ENCODE data around the gene FYN.

Gene FYN

DNA sequence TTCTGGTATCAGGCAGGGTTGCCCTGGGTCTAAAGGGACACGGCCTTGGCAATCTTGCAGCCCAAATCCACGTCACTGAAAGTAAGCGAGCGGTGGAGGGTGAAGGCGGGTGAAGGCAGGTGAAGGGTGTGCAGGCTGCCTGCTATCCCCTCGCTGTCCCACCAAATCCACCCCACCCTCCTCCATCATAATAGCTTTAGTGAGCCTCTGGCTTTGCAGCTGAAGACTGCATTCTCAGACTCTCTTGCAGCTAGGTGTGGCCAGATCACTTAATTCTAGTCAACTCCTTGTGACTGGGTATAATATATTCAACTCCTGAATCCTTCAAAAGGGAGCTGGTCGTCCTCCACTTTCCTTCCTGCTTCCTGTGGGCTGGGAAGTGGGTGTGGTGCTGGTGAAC is 140.9 kb downstream of the FYN start:
- DNase-seq (ENCODE audit: low read depth in 2 of 2, low spot score in 1 of 2): no peak

DNA sequence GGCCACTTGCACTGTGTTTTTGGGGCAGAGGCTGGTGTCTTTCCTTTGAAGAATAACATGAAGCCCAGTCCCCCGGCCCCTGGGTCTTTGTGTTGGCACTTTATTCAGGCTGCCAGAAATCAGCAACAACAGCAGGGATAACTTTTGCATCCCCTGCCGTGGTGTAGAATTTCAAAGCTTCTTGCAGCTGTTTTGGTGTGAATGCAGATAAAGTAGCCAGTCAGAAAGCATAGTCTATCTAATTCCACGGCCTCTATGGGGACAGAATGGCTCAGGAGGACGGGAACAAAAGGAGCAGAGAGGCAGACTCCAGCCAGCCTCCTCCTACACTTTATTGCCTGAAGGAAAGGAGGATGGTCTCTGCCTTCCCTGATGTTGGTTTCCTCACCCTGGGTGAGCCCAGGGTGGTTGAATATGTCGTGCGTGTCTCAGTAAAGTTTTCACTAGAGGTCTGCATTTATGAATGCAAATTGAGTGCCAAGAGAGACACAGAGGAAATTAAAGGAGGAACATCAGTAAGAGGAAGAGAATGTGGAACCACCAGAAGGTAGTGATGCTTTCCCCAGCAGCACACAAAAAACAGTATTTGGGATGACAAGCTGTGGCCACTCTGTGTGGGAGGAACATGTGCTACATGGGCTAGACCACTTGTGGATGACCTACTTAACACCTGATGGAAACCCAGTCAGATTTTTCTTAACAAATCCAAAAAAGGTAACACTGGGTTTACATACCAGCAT is 141.6 kb downstream of the FYN start:
- DNase-seq (ENCODE audit: low read depth in 2 of 2, low spot score in 1 of 2): no peak

DNA sequence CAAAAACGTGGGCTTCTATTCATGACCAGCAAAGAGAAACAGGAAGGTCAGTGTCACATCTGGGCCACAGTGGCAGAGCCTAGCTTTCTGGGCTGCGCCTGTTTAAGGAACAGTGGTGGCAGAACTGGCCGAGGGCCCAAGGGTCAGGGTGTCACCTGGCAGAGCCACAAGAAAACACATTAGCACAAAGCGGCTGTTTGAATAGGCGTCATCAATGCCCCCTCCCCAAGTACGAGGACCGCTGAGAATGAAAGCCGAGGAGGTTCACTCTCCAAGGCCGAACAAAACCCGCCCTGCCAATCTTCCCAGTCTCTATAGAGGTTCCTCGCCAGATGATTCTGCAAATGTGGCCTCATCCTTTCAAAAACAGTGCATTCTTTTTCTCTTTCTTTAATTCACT is 142.4 kb downstream of the FYN start:
- DNase-seq (ENCODE audit: low read depth in 2 of 2, low spot score in 1 of 2): no peak

DNA sequence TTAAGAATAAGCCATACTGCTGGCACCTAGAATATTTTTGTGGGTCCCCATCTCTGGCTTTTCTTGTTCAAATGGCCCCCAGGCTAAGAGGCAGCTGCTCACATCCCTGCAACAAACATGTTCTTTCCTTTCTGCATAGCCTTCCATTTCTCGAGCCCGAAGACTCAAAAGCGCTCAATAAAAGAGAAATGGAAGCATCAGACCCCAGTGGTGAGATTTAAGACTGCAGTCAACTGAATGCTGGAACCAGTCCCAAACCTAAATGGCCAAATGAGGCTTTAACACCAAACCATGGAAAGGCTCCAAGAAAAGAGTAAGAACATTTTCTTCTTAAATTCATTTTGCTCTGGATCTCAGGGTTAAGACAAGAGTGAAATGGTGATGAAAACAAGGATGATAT is 145.4 kb downstream of the FYN start:
- DNase-seq (ENCODE audit: low read depth in 2 of 2, low spot score in 1 of 2): no peak

DNA sequence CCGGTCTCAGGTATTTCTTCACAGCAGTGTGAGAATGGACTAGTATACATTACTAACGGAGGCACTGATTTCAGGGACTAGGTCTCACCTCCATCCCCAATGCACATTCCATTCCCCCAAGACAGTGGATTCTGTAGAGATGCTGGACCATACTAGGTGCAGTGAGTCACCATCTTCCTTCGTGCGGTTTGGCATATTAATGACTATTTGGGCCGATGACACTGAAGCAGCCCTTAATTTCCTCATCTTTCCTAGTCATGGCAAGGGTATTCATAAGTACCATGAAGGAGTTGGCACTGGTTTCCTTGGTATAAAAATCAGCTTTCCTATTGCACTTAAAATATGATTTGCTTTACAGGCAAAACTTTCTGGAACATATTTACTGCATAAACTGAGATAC is 146.2 kb downstream of the FYN start:
- DNase-seq (ENCODE audit: low read depth in 2 of 2, low spot score in 1 of 2): no peak

DNA sequence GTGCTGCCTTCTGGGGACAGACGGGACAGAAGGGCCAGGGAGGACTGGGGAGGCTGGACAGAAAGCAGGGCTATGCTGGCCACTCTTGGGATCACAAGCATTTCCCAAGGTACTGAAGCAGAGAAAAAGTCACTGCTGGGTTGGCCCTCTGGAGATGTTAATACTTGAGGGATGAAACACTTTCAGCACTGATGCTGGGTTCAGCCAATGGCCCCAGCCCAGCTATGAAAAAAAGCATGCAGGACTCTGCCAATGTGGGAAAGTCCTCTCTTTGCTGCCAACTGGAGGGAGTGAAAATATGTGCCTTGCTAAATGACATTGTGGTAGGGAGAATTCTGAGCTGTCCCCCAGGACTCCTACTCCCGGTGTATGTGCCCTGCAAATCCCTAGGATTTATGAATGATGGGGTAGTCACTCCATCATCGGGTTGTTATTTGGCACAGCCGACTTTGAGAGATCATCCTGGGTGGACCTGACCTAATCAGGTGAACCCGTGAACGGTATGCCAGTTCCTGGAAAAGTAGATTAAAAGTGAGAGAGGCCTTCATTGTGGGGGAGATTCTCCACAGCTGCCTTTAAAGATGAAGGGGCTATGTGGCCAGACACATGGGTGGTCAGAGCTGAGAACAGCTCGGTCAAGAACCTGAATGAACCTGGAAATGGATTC is 147.7 kb downstream of the FYN start:
- DNase-seq (ENCODE audit: low read depth in 2 of 2, low spot score in 1 of 2): no peak

DNA sequence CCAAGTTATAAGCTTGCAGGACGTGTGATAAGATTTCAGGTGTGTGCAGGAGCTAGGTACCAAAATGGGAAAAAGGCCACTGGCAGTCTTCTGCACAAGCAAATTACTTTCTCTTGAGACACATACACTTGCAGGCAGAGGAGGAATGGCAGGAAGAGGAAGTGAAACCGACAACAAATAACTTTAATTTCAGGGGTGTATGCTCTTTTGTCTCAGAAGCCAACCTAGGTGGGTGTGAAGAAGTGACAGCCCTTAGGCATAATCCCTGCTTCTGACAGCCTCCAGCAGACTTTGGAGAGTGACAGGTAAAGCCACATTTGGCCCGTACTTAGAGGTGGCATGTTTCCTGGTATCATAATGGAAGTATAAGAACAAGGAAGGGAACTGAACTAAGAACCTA is 148.7 kb downstream of the FYN start:
- DNase-seq (ENCODE audit: low read depth in 2 of 2, low spot score in 1 of 2): no peak

DNA sequence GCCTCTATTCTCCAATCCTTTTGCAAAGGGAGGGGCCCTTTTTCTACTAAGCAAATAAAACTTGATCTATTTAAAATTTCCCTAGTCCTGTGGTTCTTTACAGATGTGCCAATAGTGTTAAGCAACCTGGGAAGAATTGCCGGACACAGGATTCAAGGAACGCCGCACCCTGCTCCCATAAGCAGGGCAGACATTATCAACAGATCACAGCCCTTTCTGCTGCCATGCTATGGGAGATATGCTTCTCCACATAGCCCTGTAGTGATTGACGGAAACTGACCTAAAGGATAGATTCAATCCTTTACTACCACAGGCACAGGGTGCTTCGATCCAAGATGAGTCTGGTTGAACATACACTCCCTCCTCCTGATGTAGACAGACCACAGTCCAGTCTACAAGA is 149.2 kb downstream of the FYN start:
- DNase-seq (ENCODE audit: low read depth in 2 of 2, low spot score in 1 of 2): no peak

DNA sequence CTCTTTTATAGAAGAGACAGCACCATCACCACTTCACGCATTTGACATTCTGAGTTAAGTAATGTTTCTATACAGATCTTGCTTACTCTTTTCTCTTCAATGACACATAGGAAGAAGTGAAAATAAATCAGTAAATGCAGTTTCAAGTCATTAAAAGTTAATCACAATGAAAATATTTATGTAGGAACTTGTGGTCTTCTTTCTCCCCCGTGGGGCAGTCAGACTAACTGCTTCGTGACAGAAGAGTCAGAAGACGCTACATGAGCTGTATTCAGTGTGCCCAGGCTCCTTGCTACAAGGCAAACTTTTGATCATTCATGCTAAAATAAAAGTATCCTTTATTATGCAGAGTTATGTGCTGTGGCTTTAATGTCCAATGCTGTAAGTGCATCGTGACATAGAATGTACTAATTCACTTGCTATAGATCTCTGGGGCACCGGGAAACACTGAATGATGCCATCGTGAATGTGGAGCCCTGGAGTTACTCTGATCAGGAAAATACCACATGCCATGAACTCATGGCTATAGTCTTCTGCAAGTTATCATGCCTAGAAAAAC is 149.8 kb downstream of the FYN start:
- no peak for DNase-seq (ENCODE audit: low read depth in 2 of 2, low spot score in 1 of 2)

DNA sequence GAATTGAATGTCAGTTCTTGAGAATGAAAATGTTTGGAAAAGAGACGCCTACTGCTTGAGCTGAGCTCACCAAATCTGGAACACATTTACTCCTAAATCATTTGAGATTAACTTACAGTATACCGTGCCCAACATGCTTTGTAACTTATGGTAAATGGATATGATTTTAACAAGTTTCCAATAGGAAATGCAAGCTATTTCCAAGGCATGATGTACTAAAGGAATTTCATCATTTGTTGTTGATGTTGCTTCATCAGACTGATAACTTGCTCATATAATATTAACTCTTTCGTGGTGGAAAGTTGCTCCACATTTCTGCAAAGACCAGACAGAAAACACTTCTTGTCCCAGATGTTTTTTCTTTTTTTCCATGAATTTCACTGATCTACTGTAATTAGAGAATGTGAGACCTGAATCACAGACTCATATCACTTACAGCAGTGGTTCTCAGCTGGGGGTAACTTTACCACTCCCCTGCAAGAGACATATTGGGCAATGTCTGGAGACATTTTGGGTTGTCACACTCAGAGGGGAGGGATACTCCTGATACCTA is 151.0 kb downstream of the FYN start:
- DNase-seq (ENCODE audit: low read depth in 2 of 2, low spot score in 1 of 2): no peak

DNA sequence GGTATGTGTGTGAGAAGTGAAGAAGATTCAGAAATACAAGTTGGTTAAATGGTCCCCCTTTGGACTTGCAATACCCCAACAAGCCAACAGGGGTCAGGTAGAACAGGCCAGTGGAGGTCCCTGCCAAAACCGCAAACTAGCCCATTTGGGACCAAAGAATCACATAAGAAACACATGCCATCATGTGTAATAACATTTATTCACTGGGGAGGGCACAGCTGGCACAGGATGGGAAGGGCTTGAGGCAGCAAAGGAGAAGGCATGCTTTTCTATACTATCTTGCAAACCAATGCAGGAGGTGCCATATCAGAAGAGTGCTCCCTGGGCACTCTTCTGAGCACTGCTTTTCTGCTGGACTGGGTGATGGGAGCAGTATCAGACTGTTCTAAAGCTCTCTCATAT is 151.5 kb downstream of the FYN start:
- DNase-seq (ENCODE audit: low read depth in 2 of 2, low spot score in 1 of 2): no peak

DNA sequence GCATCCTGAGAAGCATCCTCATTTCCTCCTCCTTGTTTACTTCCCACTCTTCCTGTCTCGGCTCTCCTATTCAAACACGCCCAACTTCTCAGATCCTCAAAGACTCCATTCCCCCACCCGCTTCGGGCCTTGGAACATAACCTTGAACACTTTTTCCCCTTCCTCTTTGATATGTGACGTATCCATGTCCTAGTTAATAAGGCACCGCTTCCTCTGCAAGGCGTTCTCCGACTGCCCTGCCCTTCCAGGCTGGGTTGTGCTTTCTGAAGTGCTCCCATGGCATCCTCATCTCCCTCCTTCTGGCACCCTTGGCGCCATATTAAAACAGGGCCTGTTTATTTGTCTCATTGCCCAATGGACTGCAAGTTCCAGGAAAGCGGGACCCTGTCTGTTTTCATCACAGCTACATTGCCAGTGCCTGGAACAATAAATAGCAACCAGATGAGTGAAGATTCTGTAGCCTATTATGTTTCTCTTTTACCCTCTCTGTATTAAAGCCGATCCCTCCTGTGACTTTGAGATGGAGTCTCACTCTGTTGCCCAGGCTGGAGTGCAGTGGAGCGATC is 152.2 kb downstream of the FYN start:
- no peak for DNase-seq (ENCODE audit: low read depth in 2 of 2, low spot score in 1 of 2)

DNA sequence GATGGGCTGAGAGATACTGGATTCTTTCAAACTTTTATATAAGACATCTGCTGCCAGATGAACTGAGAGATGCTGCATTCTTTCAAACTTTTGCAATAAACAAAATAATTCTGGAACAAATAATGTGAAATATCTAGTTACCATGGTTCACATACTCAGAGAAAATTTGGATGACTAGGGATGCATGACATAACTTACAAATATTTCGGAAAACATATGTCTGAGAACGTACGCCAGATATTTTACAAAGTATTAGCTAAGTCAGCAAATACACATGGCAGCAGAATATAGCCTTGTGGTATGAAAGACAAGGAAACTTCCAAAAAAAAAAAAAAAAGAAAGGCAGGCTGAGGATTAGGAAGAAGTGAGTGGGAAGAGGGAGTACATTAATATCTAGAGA is 154.3 kb downstream of the FYN start:
- no peak for DNase-seq (ENCODE audit: low read depth in 2 of 2, low spot score in 1 of 2)

DNA sequence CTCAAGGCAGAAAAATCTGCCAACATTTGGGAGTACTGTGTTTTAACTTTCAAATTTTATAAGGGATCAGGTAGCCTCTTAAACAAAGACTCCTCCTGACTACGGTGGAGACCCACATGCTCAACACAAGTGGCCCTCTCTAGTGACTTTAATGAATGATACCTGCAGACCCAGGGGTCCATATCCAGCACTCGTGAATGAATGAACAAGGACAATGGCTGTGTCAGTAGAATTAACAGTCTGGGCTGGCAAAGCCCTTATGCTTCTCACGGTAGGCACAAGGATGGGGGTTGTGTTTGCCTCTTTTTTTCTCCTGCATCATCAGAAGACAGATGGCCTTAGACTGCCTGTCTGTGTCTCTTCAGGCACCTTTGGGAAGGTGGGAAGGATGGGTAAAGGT is 154.9 kb downstream of the FYN start:
- no peak for DNase-seq (ENCODE audit: low read depth in 2 of 2, low spot score in 1 of 2)

DNA sequence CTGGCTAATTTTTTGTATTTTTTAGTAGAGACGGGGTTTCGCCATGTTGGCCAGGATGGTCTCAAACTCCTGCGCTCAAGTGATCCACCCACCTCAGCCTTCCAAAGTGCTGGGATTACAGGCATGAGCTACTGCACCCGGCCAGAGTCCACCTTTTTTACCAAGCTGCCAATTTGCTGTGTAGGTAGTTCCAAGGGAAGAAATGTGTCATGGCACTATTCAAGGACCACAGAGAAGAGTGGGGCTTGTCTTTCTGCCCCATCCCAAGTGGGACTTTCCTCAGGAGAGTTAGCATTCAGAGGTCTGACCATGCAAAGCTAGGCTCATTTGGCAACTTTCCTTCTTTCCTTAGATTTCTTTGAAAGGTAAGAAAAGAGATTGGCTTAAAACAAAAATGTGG is 155.6 kb downstream of the FYN start:
- DNase-seq (ENCODE audit: low read depth in 2 of 2, low spot score in 1 of 2): no peak

DNA sequence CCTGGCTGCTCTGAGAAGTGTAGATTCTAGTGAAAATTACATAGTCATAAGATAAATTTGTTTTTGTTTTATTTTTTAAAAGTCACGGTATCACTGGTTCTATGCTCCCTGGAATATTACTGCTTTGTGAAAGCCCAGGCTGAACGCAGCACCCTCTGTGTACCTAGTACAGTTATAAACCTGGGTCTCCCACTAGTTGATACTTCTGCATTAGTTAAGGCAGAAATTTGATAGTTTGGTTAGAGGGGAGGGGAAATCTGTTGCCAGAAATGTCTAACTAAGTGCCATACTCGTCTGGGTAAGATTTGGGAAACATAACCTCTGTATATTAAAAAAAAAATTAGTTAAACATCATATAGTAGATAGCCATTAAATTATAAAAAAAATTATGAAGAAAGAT is 156.9 kb downstream of the FYN start:
- DNase-seq (ENCODE audit: low read depth in 2 of 2, low spot score in 1 of 2): no peak

DNA sequence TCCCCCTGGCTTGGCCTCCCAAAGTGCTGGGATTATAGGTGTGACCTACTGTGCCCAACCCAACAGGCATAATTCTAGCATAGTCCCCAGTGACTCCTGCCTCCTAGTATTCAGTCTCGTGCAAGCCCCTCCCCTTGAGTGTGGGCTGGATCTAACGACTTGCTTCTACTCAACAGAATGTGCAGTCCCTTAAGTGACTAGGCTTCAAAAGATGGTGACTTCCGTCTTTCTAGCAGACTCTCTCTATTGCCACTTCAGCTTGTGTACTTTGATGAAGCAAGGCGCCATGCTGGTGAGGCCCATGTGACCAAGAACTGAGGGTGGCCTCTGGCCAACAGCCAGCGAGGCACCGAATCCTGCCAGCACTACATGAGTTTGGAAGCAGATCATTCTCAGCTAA is 157.9 kb downstream of the FYN start:
- DNase-seq (ENCODE audit: low read depth in 2 of 2, low spot score in 1 of 2): no peak

DNA sequence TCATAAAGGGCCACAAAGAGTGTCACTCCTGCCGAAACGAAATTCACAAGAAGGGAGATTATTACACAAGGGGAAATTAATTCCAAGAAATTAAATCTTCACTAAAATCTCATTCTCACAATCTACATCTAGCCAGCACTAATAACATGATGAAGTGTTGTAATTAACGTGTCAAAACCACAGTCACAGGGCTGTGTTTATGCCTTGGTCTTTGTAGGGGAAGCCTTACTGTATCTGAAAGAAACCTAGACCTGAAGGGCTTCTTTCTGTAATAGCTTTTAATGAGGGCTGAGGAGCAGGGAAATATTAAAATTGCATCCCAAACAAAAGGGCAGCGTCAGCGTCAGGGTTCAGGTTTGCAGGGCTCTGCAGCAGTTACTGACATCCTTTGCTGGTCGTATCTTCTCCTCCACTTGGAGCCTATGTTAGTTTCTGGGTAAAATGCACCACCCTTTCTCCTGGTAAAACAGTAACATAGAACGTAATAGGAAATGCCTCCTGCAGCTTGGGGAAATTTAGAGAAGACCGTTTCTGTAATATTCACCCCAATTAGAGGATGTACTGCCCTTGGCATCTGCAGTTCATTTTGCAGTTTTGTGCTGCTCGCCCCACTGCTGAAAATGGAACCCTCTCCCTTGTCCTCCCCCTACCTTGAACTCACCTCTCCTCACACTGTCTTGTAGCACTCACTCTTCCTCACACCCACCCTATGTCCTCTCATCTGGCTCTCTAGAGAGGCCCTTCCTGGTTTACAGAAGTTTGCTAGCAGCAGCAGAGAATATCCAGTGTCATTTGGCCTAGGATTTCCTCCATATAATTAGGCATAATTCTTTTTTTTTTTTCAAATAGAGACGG is 158.6 kb downstream of the FYN start:
- DNase-seq (ENCODE audit: low read depth in 2 of 2, low spot score in 1 of 2): no peak

DNA sequence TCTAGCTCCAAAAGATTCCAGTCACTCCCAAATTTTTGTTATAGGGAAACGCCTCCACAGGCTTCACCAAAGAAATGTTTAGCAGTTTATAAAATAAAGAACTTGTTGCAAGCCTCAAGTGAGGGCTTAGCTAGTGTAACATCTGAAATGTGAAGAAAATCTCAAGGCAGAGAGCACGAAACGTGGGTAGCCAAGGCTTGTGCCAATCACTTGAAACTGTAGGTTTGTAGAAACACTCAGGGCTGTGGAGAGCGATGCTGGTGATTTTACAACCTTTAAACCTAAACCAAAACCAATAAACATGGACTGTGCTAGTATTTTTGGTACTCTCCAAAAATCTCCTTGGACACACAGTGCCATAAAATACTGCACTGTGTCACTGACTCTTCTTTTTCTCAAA is 159.4 kb downstream of the FYN start:
- no peak for DNase-seq (ENCODE audit: low read depth in 2 of 2, low spot score in 1 of 2)

DNA sequence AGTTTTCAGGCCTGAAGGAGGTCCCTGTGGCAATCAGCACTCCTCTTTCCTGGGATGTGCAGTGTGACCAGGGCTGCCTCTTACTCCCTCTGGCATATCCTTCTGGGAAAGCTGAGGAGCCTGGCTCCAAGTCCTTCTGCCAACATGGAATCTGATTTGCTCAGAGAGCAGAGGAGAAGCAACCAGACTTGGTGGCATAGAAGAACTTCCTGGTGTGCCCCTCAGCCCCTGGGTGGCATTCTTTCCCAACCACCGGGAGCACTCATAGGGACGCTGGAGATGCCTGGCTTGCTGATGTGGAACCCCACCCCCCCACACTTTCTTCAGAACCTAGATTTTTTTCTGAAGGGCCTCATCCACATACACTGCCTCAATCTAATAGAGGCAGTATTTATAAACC is 160.0 kb downstream of the FYN start:
- no peak for DNase-seq (ENCODE audit: low read depth in 2 of 2, low spot score in 1 of 2)
